NCI-H187 (cell line): ENCODE data around the gene TRIM60.
"Not testable (repeated sequence)": the region's sequence is repeated elsewhere in the genome, so short reads cannot be mapped to it uniquely, and the experiment has no call there.

Experiments
- DNase-seq, 2 experiments: peaks; one replicate each; lab custom pipeline; 2025; lab: John Stamatoyannopoulos, UW

The TRIM60 gene

GRCh38 chr4:165031436-165032211, at the start of gene TRIM60:
TRIM60 (plus strand) TSS chr4:165031999; CDS start chr4:165040073, 8,074 bp downstream.
- DNase-seq: no peak

- no peak for DNase-seq
Observed at GRCh38 chr4:164989471-164989870, 42.3 kb upstream of the TRIM60 start.

- DNase-seq: not testable (repeated sequence)
Observed at GRCh38 chr4:164990786-164991185, 41.0 kb upstream of the TRIM60 start.

- not testable (repeated sequence) for DNase-seq
Observed at GRCh38 chr4:164996123-164996522, 35.7 kb upstream of the TRIM60 start.

- no peak for DNase-seq
Observed at GRCh38 chr4:164997324-164997723, 34.5 kb upstream of the TRIM60 start.

GRCh38 chr4:164997941-164998340, 33.9 kb upstream of the TRIM60 start:
- no peak for DNase-seq

GRCh38 chr4:164998526-164999080, 33.2 kb upstream of the TRIM60 start:
- DNase-seq: not testable (repeated sequence)

- DNase-seq: not testable (repeated sequence)
Observed at GRCh38 chr4:165001957-165002356, 29.8 kb upstream of the TRIM60 start.

GRCh38 chr4:165005352-165005925, 26.4 kb upstream of the TRIM60 start:
- no peak for DNase-seq

GRCh38 chr4:165006456-165006855, 25.3 kb upstream of the TRIM60 start:
- peak; percentile 59 to 86 for DNase-seq

GRCh38 chr4:165006886-165007285, 24.9 kb upstream of the TRIM60 start:
- DNase-seq: no peak

GRCh38 chr4:165009493-165010227, 22.1 kb upstream of the TRIM60 start:
- no peak for DNase-seq

- DNase-seq: no peak
Observed at GRCh38 chr4:165010487-165010886, 21.3 kb upstream of the TRIM60 start.

- no peak for DNase-seq
Observed at GRCh38 chr4:165010991-165011390, 20.8 kb upstream of the TRIM60 start.

- DNase-seq: no peak
Observed at GRCh38 chr4:165011403-165011802, 20.4 kb upstream of the TRIM60 start.

- DNase-seq: no peak
Observed at GRCh38 chr4:165013691-165014090, 18.1 kb upstream of the TRIM60 start.

GRCh38 chr4:165016971-165017370, 14.8 kb upstream of the TRIM60 start:
- no peak for DNase-seq

GRCh38 chr4:165019995-165020394, 11.8 kb upstream of the TRIM60 start:
- not testable (repeated sequence) for DNase-seq

GRCh38 chr4:165025782-165026181, 6.0 kb upstream of the TRIM60 start:
- DNase-seq: not testable (repeated sequence)

- no peak for DNase-seq
Observed at GRCh38 chr4:165027762-165028402, 3.9 kb upstream of the TRIM60 start.

GRCh38 chr4:165048170-165048569, 16.4 kb downstream of the TRIM60 start:
- no peak for DNase-seq

GRCh38 chr4:165052627-165053026, 20.8 kb downstream of the TRIM60 start:
- no peak for DNase-seq
